GM23338 (cell line): ENCODE results near the gene MTR. TPM values are rescaled to one million over a fixed set of nuclear protein-coding genes. Genes with fewer than 3 reads are reported as not detected.

ENCODE experiments used
- ATAC-seq: fragments of 200-7000 bp; cut with Tn5 transposase; 3 replicates; pipeline ENCODE4 v1.9.1; 2020
- DNase-seq: peaks from one replicate; pipeline ENCODE4 v3.0.0-alpha.2; 2015; ENCODE audit warnings: low spot score
- H2AFZ ChIP-seq: fragments of 200-600 bp; sonication (generic); 2 replicates; pipeline ENCODE4 v1.8.0; 2016; ENCODE audit warnings: antibody characterized with exemption, mild to moderate bottlenecking, moderate library complexity
- H3F3A ChIP-seq: fragments of 200-600 bp; sonication (generic); replicated peaks from 2 replicates; pipeline ENCODE4 v1.8.0; 2017; ENCODE audit warnings: antibody characterized with exemption, mixed run types, low read depth
- H3K27ac ChIP-seq: fragments of 200-600 bp; sonication (generic); 2 replicates; pipeline ENCODE4 v1.6.1; 2016; ENCODE audit warnings: low read depth
- H3K27me3 ChIP-seq: fragments of 200-600 bp; sonication (generic); 2 replicates; pipeline ENCODE4 v1.8.0; 2016; ENCODE audit warnings: mild to moderate bottlenecking, mixed run types, moderate library complexity; ENCODE audit not compliant: insufficient read depth
- H3K36me3 ChIP-seq: fragments of 200-600 bp; sonication (generic); 2 replicates; pipeline ENCODE4 v1.8.0; 2016; ENCODE audit warnings: mild to moderate bottlenecking; ENCODE audit not compliant: insufficient read depth
- H3K4me1 ChIP-seq: fragments of 200-600 bp; sonication (generic); 2 replicates; pipeline ENCODE4 v1.8.0; 2016; ENCODE audit warnings: mild to moderate bottlenecking, moderate library complexity; ENCODE audit not compliant: insufficient read depth
- H3K4me2 ChIP-seq: fragments of 200-600 bp; sonication (generic); 2 replicates; pipeline ENCODE4 v1.7.1; 2017; ENCODE audit warnings: mixed run types
- H3K4me3 ChIP-seq: fragments of 200-600 bp; sonication (generic); 2 replicates; pipeline ENCODE4 v1.6.1; 2016; ENCODE audit warnings: mixed run types
- H3K79me2 ChIP-seq: fragments of 200-600 bp; sonication (generic); replicated peaks from 2 replicates; pipeline ENCODE4 v1.8.0; 2017; ENCODE audit warnings: mild to moderate bottlenecking; ENCODE audit not compliant: insufficient read depth
- H3K9me2 ChIP-seq: fragments of 200-600 bp; sonication (generic); 2 replicates; pipeline ENCODE4 v1.8.0; 2017; ENCODE audit not compliant: insufficient read depth
- H4K20me1 ChIP-seq: fragments of 200-600 bp; sonication (generic); replicated peaks from 2 replicates; pipeline ENCODE4 v1.8.0; 2017; ENCODE audit warnings: mild to moderate bottlenecking; ENCODE audit not compliant: insufficient read depth
- H3K27ac Mint-ChIP-seq: 2 replicates; pipeline ENCODE4 v1.8.0; 2020; ENCODE audit warnings: inconsistent platforms, mild to moderate bottlenecking, moderate library complexity, mixed read lengths
- H3K27me3 Mint-ChIP-seq: 3 replicates; pipeline ENCODE4 v1.8.0; 2022; ENCODE audit warnings: low read depth, mild to moderate bottlenecking, moderate library complexity, mixed read lengths, inconsistent platforms; ENCODE audit not compliant: insufficient read depth, poor library complexity
- H3K36me3 Mint-ChIP-seq: 3 replicates; pipeline ENCODE4 v1.8.0; 2021; ENCODE audit warnings: low read depth, mild to moderate bottlenecking, inconsistent platforms, moderate library complexity, mixed read lengths
- H3K4me1 Mint-ChIP-seq: 3 replicates; pipeline ENCODE4 v1.8.0; 2020; ENCODE audit warnings: mild to moderate bottlenecking, inconsistent platforms, mixed read lengths
- H3K4me3 Mint-ChIP-seq: 3 replicates; pipeline ENCODE4 v1.8.0; 2021; ENCODE audit warnings: moderate library complexity, mild to moderate bottlenecking, inconsistent platforms, mixed read lengths
- H3K9me3 Mint-ChIP-seq: 3 replicates; pipeline ENCODE4 v1.8.0; 2020; ENCODE audit warnings: moderate library complexity, mild to moderate bottlenecking, inconsistent platforms, mixed read lengths
- CREB1 ChIP-seq: fragments of 250-450 bp; sonication (Bioruptor Pico); IDR thresholded peaks from 2 replicates; pipeline ENCODE4 v1.5.0; 2020; ENCODE audit warnings: low read depth, mild to moderate bottlenecking, moderate library complexity
- CTCF ChIP-seq, 2 experiments: fragments of 200-600 bp in 1 of 2; sonication (generic) in 1 of 2; conservative IDR thresholded peaks; 2 replicates each; pipeline versions ENCODE4 v1.5.1 to v1.6.1; 2016 to 2017; ENCODE audit warnings: antibody characterized with exemption in 2 of 2, low read depth in 2 of 2, mild to moderate bottlenecking in 2 of 2, moderate library complexity in 1 of 2
- ETS1 ChIP-seq: IDR thresholded peaks from 2 replicates; pipeline ENCODE4 v1.6.1; 2016; ENCODE audit warnings: antibody characterized with exemption
- EZH2 ChIP-seq: fragments of 200-600 bp; sonication (generic); IDR thresholded peaks from one replicate; pipeline ENCODE4 v1.8.0; 2017; ENCODE audit warnings: antibody characterized with exemption, mild to moderate bottlenecking, low read depth; ENCODE audit not compliant: unreplicated experiment
- JUNB ChIP-seq: IDR thresholded peaks from one replicate; pipeline ENCODE4 v1.6.1; 2016; ENCODE audit warnings: antibody characterized with exemption; ENCODE audit not compliant: unreplicated experiment
- POLR2AphosphoS5 ChIP-seq: IDR thresholded peaks from 2 replicates; pipeline ENCODE4 v1.6.1; 2016; ENCODE audit warnings: antibody characterized with exemption, low read depth
- REST ChIP-seq: IDR thresholded peaks from one replicate; pipeline ENCODE4 v1.6.1; 2018; ENCODE audit warnings: antibody characterized with exemption; ENCODE audit not compliant: unreplicated experiment
- STAT1 ChIP-seq: IDR thresholded peaks from one replicate; pipeline ENCODE4 v1.6.1; 2016; ENCODE audit warnings: antibody characterized with exemption; ENCODE audit not compliant: unreplicated experiment
- ZNF114 ChIP-seq: fragments of 250-450 bp; sonication (Bioruptor Pico); IDR thresholded peaks from 2 replicates; pipeline ENCODE4 v1.5.0; 2020; ENCODE audit warnings: mild to moderate bottlenecking, moderate library complexity
- ZNF331 ChIP-seq: fragments of 250-450 bp; sonication (Bioruptor Pico); IDR thresholded peaks from 2 replicates; pipeline ENCODE4 v1.5.0; 2020; ENCODE audit warnings: low read depth, mild to moderate bottlenecking, moderate library complexity
- ZNF462 ChIP-seq: fragments of 250-450 bp; sonication (Bioruptor Pico); IDR thresholded peaks from 2 replicates; pipeline ENCODE4 v1.5.0; 2020; ENCODE audit warnings: mild to moderate bottlenecking, moderate library complexity
- polyA plus RNA-seq: library from polyadenylated mRNA; unstranded; fragments of >200 nt; fragmentation: Nextera tagmentation; extraction: Ambion mirVana; gene quantifications from 2 replicates; pipeline ENCODE4 v1.2.1, GENCODE V29; 2016
- total RNA-seq: library from RNA; depleted of rRNA; stranded (reverse); fragments of >200 nt; shearing (Covaris generic); gene quantifications from 2 replicates; pipeline ENCODE4 v1.2.3, GENCODE V29; 2014

MTR gene
- total and polyA plus RNA-seq, 2 experiments from 2014 or later, result 6.4 to 20.0 TPM

- no peak for TF ChIP-seq CTCF (conservative IDR thresholded peaks at IDR 0.05; ENCODE audit: low read depth in 2 of 2)
- no peak for TF ChIP-seq REST
- no peak for TF ChIP-seq ETS1
- no peak for TF ChIP-seq POLR2AphosphoS5
- no peak for TF ChIP-seq JUNB
- no peak for TF ChIP-seq CREB1
- no peak for TF ChIP-seq EZH2
- no peak for TF ChIP-seq ZNF331 (CRISPR knock-in tag)
- no peak for TF ChIP-seq STAT1
- TF ChIP-seq ZNF114, result no peak
These were observed 80.9 kb downstream of the MTR start (continued) for GRCh38 chr1:236875975-236876374.

GRCh38 chr1:236877661-236878060, 82.6 kb downstream of the MTR start:
- H3K36me3 Mint-ChIP-seq, result peaks cover 8% of the 10 kb centered on the region; the same call in 2 of the 3 replicates
- no peak overlapping the region for H3K27ac Mint-ChIP-seq
- TF ChIP-seq ZNF331 (CRISPR knock-in tag) (no peak), ZNF462 (CRISPR knock-in tag) (no peak), ZNF114 (no peak), CREB1 (no peak), CTCF (conservative IDR thresholded peaks at IDR 0.05; ENCODE audit: low read depth in 2 of 2) (no peak)

More at GRCh38 chr1:236877661-236878060, 82.6 kb downstream of the MTR start:
- Mint-ChIP-seq H3K4me1 (no peaks in the 10 kb centered on the region), H3K27me3 (no peaks in the 10 kb centered on the region), H3K4me3 (no peak overlapping the region), H3K9me3 (no peaks in the 10 kb centered on the region)
- Histone ChIP-seq H3K27ac (no peak overlapping the region), H3F3A (no peaks in the 10 kb centered on the region), H3K9me2 (no peaks in the 10 kb centered on the region), H3K4me1 (no peaks in the 10 kb centered on the region), H3K79me2 (no peaks in the 10 kb centered on the region), H4K20me1 (no peaks in the 10 kb centered on the region), H2AFZ (no peak overlapping the region), H3K27me3 (no peaks in the 10 kb centered on the region), H3K4me3 (no peak overlapping the region), H3K36me3 (no peaks in the 10 kb centered on the region), H3K4me2 (no peak overlapping the region)
- ATAC-seq, result no peak
- DNase-seq, result no peak
